Measurements from ENCODE around the gene REEP1. TPM values are rescaled to one million over a fixed set of nuclear protein-coding genes. Genes with fewer than 3 reads are reported as not detected.

Gene REEP1
- polyA plus RNA-seq, 2 of the 4 experiments (the other 2 are of a cell fraction): 0.30 to 0.45 TPM

- Histone ChIP-seq H3K4me1 (no peaks in the 10 kb centered on the region), H3K27ac (no peak overlapping the region), H3K9me3 (no peaks in the 10 kb centered on the region), H3K4me2 (no peak overlapping the region), H3K4me3 (no peak overlapping the region)
- POLR2A ChIA-PET: no interaction called here
- CTCF ChIA-PET: interaction anchor here (0.8 to 1.3 kb wide), 2 partner anchors 32 to 67 kb away, joined by 3 to 5 read pairs; no protein-coding TSS in a partner anchor
- no peak for TF ChIP-seq EHF (CRISPR knock-in tag; IDR thresholded peaks at IDR 0.05)
- no peak for DNase-seq (ENCODE audit: low read depth in 1 of 2, low spot score in 1 of 2)
- no peak for ATAC-seq
- WGBS (ENCODE audit: missing lambda C conversion rate): 61% methylated on average over 2 of the region's 2 CpGs
- FAIRE-seq: no peak
These were observed 27.5 kb upstream of the REEP1 start for GRCh38 chr2:86364894-86365293.

DNA sequence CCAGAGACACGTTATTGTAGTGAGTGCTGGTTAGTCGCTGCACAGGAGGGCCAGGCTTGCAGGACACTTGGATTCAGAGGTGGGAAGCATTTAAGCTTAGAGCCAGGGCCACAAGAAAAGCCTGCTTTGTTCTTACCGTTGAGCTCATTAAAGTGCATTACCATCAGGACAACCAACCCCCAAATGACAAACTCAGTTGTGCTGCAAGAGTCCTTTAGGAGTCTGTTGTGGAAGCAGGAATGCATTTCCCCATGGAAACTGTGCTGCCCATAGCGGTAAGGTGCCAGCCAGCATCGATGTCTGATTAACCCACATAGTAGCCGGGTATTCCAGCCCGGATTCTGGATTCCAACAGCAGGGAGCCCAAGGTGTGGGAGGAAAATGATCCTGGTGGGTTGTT lies 23.4 kb upstream of the REEP1 start:
- no peak overlapping the region for H3K4me2 ChIP-seq
- no peak overlapping the region for H3K27ac ChIP-seq
- no peaks in the 10 kb centered on the region for H3K4me1 ChIP-seq
- ChIA-PET CTCF (interaction anchor here (1.6 kb wide), 1 partner anchor 140 kb away, joined by 4 read pairs; no protein-coding TSS in a partner anchor), POLR2A (no interaction called here)
- FAIRE-seq (no peak), ATAC-seq (no peak), DNase-seq (ENCODE audit: low read depth in 1 of 2, low spot score in 1 of 2) (no peak)
- TF ChIP-seq GATA3 (IDR thresholded peaks at IDR 0.05; ENCODE audit: borderline replicate concordance) (no peak), EHF (CRISPR knock-in tag; IDR thresholded peaks at IDR 0.05) (no peak), TP53 (CRISPR knock-in tag; IDR thresholded peaks at IDR 0.05) (no peak), CTCF (IDR thresholded peaks at IDR 0.05) (no peak), MYC (IDR thresholded peaks at IDR 0.05; ENCODE audit: borderline replicate concordance, low read length) (no peak), SREBF2 (IDR thresholded peaks at IDR 0.05) (no peak), KDM1A (IDR thresholded peaks at IDR 0.05; ENCODE audit: low read depth) (no peak), KDM5A (IDR thresholded peaks at IDR 0.05) (no peak), FOSL2 (IDR thresholded peaks at IDR 0.05) (no peak), FOSL2 (CRISPR knock-in tag; IDR thresholded peaks at IDR 0.05) (no peak), ELK1 (IDR thresholded peaks at IDR 0.05; ENCODE audit: low read depth, low read length) (no peak), POLR2AphosphoS2 (conservative IDR thresholded peaks at IDR 0.05; ENCODE audit: low read length) (no peak), HOXB13 (CRISPR knock-in tag; IDR thresholded peaks at IDR 0.05; ENCODE audit: low read depth) (no peak), NR3C1 (IDR thresholded peaks at IDR 0.05) (no peak)
- WGBS (ENCODE audit: missing lambda C conversion rate): 41% methylated on average over 7 of the region's 7 CpGs
- H3K9me3 ChIP-seq: no peaks in the 10 kb centered on the region
- H3K4me3 ChIP-seq: no peak overlapping the region

DNA sequence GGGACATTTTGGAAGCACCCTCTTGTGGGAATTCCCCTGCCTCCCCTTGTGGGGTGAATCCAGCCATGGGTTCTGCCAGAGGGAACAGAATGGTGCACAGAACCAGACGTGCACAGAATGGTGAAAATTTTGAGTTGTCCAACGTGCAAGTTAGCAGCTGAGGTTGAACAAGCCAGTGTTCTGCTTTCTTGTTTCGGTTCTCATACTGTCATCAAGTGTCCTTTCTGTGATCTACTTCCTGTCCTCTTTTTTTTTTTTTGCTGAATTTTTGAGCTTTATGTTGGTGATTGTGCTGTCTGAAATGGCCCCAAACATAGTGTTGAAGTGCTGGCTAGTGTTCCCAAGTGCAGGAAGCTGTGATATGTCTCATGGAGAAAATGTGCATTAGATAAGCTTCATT lies 21.5 kb upstream of the REEP1 start:
- no peak for FAIRE-seq
- Histone ChIP-seq H3K4me1 (no peaks in the 10 kb centered on the region), H3K27ac (no peak overlapping the region), H3K9me3 (no peaks in the 10 kb centered on the region), H3K4me3 (no peak overlapping the region), H3K4me2 (no peak overlapping the region)
- no peak for TF ChIP-seq RCOR1 (IDR thresholded peaks at IDR 0.05; ENCODE audit: low read depth, low read length)
- no peak for TF ChIP-seq HES2 (IDR thresholded peaks at IDR 0.05)
- no peak for TF ChIP-seq MYC (IDR thresholded peaks at IDR 0.05; ENCODE audit: borderline replicate concordance, low read length)
- TF ChIP-seq NR3C1 (IDR thresholded peaks at IDR 0.05): no peak
- TF ChIP-seq ZNF302 (CRISPR knock-in tag; IDR thresholded peaks at IDR 0.05): no peak
- TF ChIP-seq, protein P1, sequence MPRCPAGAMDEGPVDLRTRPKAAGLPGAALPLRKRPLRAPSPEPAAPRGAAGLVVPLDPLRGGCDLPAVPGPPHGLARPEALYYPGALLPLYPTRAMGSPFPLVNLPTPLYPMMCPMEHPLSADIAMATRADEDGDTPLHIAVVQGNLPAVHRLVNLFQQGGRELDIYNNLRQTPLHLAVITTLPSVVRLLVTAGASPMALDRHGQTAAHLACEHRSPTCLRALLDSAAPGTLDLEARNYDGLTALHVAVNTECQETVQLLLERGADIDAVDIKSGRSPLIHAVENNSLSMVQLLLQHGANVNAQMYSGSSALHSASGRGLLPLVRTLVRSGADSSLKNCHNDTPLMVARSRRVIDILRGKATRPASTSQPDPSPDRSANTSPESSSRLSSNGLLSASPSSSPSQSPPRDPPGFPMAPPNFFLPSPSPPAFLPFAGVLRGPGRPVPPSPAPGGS (IDR thresholded peaks at IDR 0.05): no peak
- TF ChIP-seq HOXA7 (CRISPR knock-in tag; IDR thresholded peaks at IDR 0.05): no peak
- TF ChIP-seq EP300 (IDR thresholded peaks at IDR 0.05): no peak
- TF ChIP-seq JUNB (IDR thresholded peaks at IDR 0.05): no peak
- no peak for TF ChIP-seq BHLHE40 (IDR thresholded peaks at IDR 0.05; ENCODE audit: low read depth, low read length)
- no peak for TF ChIP-seq TP53 (CRISPR knock-in tag; IDR thresholded peaks at IDR 0.05)
- TF ChIP-seq RNF2 (IDR thresholded peaks at IDR 0.05; ENCODE audit: borderline replicate concordance, low read depth): no peak
- no peak for TF ChIP-seq CBX2 (IDR thresholded peaks at IDR 0.05; ENCODE audit: borderline replicate concordance, low read depth)
- TF ChIP-seq RAD21 (conservative IDR thresholded peaks at IDR 0.05 in 1 of 2, IDR thresholded peaks at IDR 0.05 in 1 of 2): no peak
- no peak for TF ChIP-seq HMGXB4 (CRISPR knock-in tag; IDR thresholded peaks at IDR 0.05; ENCODE audit: borderline replicate concordance)
- no peak for TF ChIP-seq SREBF2 (IDR thresholded peaks at IDR 0.05)
- no peak for TF ChIP-seq ZC3H11A (IDR thresholded peaks at IDR 0.05)
- TF ChIP-seq MAX (IDR thresholded peaks at IDR 0.05): no peak
- ATAC-seq: no peak
- POLR2A ChIA-PET: no interaction called here
- CTCF ChIA-PET: no interaction called here
- 20% methylated on average over 3 of the region's 3 CpGs for WGBS (ENCODE audit: missing lambda C conversion rate)
- no peak for DNase-seq (ENCODE audit: low read depth in 1 of 2, low spot score in 1 of 2)
